Loucy (cell line): ENCODE results near the gene NNAT.
A peak's percentile ranks its signal among the peaks of the same experiment; 100 is the strongest.

ENCODE experiments used
- H2AFZ ChIP-seq: fragments of 200-600 bp; sonication (generic); 2 replicates; pipeline ENCODE4 v1.6.0; 2016; ENCODE audit warnings: antibody characterized with exemption, mild to moderate bottlenecking, low read length, moderate library complexity
- H3F3A ChIP-seq: fragments of 200-600 bp; 2 replicates; pipeline ENCODE4 v1.6.0; 2016; ENCODE audit warnings: antibody characterized with exemption, low read depth, mild to moderate bottlenecking
- H3K27me3 ChIP-seq: fragments of 200-600 bp; sonication (generic); 2 replicates; pipeline ENCODE4 v1.6.1; 2014; ENCODE audit warnings: low read length, mild to moderate bottlenecking; ENCODE audit not compliant: insufficient read depth, poor library complexity, severe bottlenecking
- H3K36me3 ChIP-seq: fragments of 200-600 bp; sonication (generic); 2 replicates; pipeline ENCODE4 v1.6.1; 2016; ENCODE audit warnings: low read length; ENCODE audit not compliant: insufficient read depth
- H3K4me1 ChIP-seq: fragments of 200-600 bp; sonication (generic); 2 replicates; pipeline ENCODE4 v1.5.1; 2014; ENCODE audit warnings: low read length, mild to moderate bottlenecking; ENCODE audit not compliant: insufficient read depth, poor library complexity, severe bottlenecking
- H3K4me2 ChIP-seq: fragments of 200-600 bp; sonication (generic); 2 replicates; pipeline ENCODE4 v1.6.0; 2014; ENCODE audit warnings: antibody characterized with exemption, low read length, low read depth, mild to moderate bottlenecking; ENCODE audit not compliant: poor library complexity, severe bottlenecking
- H3K4me3 ChIP-seq: fragments of 200-600 bp; sonication (generic); 2 replicates; pipeline ENCODE4 v1.5.1; 2014; ENCODE audit warnings: low read length, mild to moderate bottlenecking, mixed read lengths; ENCODE audit not compliant: poor library complexity, severe bottlenecking
- H3K79me2 ChIP-seq: fragments of 200-600 bp; sonication (generic); 2 replicates; pipeline ENCODE4 v1.6.1; 2014; ENCODE audit warnings: low read length; ENCODE audit not compliant: insufficient read depth
- H3K9ac ChIP-seq: fragments of 200-600 bp; sonication (generic); 2 replicates; pipeline ENCODE4 v1.6.0; 2014; ENCODE audit warnings: mild to moderate bottlenecking, low read depth, low read length, moderate library complexity; ENCODE audit not compliant: poor library complexity, severe bottlenecking
- H3K9me2 ChIP-seq: fragments of 200-600 bp; sonication (generic); replicated peaks from 2 replicates; pipeline ENCODE4 v1.6.1; 2016; ENCODE audit warnings: low read depth, low read length, mixed read lengths
- H3K9me3 ChIP-seq: fragments of 200-600 bp; sonication (generic); 2 replicates; pipeline ENCODE4 v1.6.1; 2014; ENCODE audit warnings: mild to moderate bottlenecking, antibody characterized with exemption, low read length, low read depth; ENCODE audit not compliant: insufficient read depth
- H4K20me1 ChIP-seq: fragments of 200-600 bp; sonication (generic); 2 replicates; pipeline ENCODE4 v1.6.0; 2014; ENCODE audit warnings: antibody characterized with exemption, low read length, mild to moderate bottlenecking; ENCODE audit not compliant: insufficient read depth, poor library complexity, severe bottlenecking
- EZH2phosphoT487 ChIP-seq: fragments of 200-600 bp; IDR thresholded peaks from 2 replicates; pipeline ENCODE4 v1.6.1; 2018; ENCODE audit warnings: antibody characterized with exemption, mild to moderate bottlenecking, moderate library complexity, borderline replicate concordance
- TF ChIP-seq, protein P1 (sequence below): fragments of 200-600 bp; sonication (generic); conservative IDR thresholded peaks from 2 replicates; pipeline ENCODE4 v1.5.1; 2014; ENCODE audit warnings: mild to moderate bottlenecking, antibody characterized with exemption, low read length

Gene NNAT

DNA sequence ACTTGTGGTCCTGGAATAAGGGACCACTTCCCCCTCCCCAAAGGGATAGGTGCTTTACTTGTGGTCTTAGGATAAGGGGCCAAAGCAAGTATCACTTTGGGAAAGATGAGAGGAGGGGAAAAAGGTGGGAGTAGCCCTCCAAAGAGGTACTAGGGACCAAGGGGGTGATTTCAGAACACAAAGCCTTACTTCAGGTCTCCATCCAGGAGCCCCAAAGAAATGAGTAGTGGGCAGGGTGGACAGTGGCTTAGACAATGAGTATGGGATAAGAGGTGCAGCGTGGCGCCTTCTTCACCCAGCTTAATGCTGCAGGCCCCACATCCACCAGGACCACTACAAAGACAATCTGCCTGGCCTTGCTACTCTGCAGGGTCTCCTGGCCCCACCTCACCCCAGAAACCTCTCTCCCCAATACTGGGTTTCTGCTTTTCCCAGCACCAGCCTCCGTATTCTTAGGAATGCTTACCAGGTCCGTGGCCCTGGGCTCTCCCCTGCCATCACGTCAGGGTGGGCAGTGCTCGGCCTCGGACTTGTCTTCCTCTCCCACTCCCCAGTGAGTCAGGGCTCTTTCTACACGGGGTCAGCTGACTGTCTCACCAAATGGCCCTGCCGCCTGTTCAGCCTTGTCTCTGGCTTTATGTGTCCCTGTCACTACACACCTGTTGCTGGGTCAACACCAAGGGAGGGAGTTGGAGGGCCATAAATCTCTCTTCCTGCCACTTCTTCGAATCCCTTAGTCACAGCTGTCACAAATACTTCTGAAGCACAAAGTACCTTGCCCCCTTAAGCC is 3.1 kb downstream of the NNAT start:
- H3K4me2 ChIP-seq, result peak overlapping the region; percentile 98

DNA sequence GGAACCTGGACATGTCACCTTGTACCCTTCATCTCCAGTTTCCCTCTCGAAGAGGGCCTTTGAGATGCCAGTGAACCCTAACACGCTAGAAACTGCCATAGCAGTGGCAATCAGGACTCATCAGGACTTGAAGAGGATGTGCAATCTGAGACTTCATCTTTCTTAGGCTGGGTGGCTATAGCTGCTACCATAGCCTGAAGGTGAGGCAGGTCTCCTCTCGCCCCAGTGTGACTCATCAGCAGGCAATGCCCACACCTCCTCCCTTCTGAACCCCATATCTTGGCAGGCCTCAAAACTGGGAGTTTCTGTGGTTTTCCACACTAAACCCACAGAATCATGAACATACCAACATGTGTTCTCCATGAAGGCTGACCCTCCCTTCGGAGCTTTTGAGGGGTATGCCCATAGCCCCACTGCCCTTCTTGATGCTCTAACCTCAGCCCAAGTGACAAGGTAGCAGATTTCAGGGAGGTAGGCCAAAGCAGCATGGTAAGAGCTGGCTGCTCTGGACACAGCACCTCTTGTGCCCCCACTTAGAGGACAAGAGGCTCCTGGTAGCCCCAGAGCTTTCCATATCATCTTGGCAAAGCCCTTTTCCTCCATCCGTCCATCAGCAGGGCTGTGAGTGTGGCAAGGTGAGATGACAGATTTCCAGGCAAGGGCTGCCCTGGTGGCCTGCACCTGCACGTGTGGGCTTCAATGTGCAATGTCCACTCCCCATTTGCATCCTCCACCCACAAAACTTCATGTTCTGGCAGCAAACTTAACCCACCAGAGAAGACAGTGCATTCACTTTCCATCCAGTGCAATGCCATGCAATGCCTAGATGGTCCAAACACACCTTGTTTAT is 4.0 kb downstream of the NNAT start:
- peak overlapping the region; percentile 98 for H3K4me2 ChIP-seq
- TF ChIP-seq EZH2phosphoT487, result no peak
- TF ChIP-seq, protein P1, sequence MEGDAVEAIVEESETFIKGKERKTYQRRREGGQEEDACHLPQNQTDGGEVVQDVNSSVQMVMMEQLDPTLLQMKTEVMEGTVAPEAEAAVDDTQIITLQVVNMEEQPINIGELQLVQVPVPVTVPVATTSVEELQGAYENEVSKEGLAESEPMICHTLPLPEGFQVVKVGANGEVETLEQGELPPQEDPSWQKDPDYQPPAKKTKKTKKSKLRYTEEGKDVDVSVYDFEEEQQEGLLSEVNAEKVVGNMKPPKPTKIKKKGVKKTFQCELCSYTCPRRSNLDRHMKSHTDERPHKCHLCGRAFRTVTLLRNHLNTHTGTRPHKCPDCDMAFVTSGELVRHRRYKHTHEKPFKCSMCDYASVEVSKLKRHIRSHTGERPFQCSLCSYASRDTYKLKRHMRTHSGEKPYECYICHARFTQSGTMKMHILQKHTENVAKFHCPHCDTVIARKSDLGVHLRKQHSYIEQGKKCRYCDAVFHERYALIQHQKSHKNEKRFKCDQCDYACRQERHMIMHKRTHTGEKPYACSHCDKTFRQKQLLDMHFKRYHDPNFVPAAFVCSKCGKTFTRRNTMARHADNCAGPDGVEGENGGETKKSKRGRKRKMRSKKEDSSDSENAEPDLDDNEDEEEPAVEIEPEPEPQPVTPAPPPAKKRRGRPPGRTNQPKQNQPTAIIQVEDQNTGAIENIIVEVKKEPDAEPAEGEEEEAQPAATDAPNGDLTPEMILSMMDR, result no peak
- peak overlapping the region; percentile 93 for H3K9ac ChIP-seq
- H4K20me1 ChIP-seq, result peaks cover 28% of the 10 kb centered on the region
- no peaks in the 10 kb centered on the region for H3K36me3 ChIP-seq
- H3K4me1 ChIP-seq, result peaks cover 42% of the 10 kb centered on the region
- no peaks in the 10 kb centered on the region for H3K9me2 ChIP-seq
- no peaks in the 10 kb centered on the region for H3F3A ChIP-seq
- H3K27me3 ChIP-seq, result no peaks in the 10 kb centered on the region
- H2AFZ ChIP-seq, result no peak overlapping the region
- no peaks in the 10 kb centered on the region for H3K9me3 ChIP-seq
- peaks cover 72% of the 10 kb centered on the region for H3K79me2 ChIP-seq
- H3K4me3 ChIP-seq, result peak overlapping the region; percentile 99

More for the DNA sequence above, 3.1 kb downstream of the NNAT start:
- Histone ChIP-seq H3K9me2 (no peaks in the 10 kb centered on the region), H3K4me3 (peak overlapping the region; percentile 3), H2AFZ (no peak overlapping the region), H3K4me1 (peaks cover 38% of the 10 kb centered on the region), H3K9ac (no peak overlapping the region), H3F3A (no peaks in the 10 kb centered on the region), H4K20me1 (peaks cover 28% of the 10 kb centered on the region), H3K27me3 (no peaks in the 10 kb centered on the region), H3K36me3 (no peaks in the 10 kb centered on the region), H3K79me2 (peaks cover 80% of the 10 kb centered on the region), H3K9me3 (no peaks in the 10 kb centered on the region)
- TF ChIP-seq EZH2phosphoT487, result no peak
- TF ChIP-seq, protein P1, result no peak

DNA sequence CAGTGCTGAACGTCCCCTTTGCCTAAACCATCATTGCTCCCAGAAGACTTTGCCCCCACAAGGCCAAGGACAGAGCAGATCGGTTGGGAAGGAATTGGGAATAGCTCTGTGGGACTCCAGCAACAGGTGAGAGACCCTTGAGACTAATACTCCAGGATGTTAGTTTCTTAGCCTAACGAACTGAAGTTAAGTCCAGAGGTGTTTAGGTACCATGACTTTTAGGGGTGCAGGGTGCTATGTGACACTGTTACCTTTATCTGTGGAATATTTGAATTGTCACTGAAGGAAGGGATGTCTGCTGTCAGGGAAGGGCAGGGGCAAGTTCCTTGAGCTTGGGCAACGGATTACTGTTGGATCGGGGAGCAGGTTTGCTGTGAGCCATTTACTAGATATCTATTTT is 4.8 kb downstream of the NNAT start:
- H3K9me3 ChIP-seq, result no peaks in the 10 kb centered on the region
- H3F3A ChIP-seq, result no peaks in the 10 kb centered on the region
- peak overlapping the region; percentile 99 for H3K4me3 ChIP-seq
- H3K4me2 ChIP-seq, result peak overlapping the region; percentile 98
- peaks cover 28% of the 10 kb centered on the region for H4K20me1 ChIP-seq
- H3K4me1 ChIP-seq, result peaks cover 42% of the 10 kb centered on the region
- no peak for TF ChIP-seq EZH2phosphoT487
- TF ChIP-seq, protein P1, result no peak
- no peaks in the 10 kb centered on the region for H3K27me3 ChIP-seq
- H3K9me2 ChIP-seq, result no peaks in the 10 kb centered on the region
- peaks cover 65% of the 10 kb centered on the region for H3K79me2 ChIP-seq
- H3K36me3 ChIP-seq, result no peaks in the 10 kb centered on the region
- H2AFZ ChIP-seq, result no peak overlapping the region
- H3K9ac ChIP-seq, result peak overlapping the region; percentile 93
